ENCODE data around the gene FAM204A.

FAM204A gene

DNA sequence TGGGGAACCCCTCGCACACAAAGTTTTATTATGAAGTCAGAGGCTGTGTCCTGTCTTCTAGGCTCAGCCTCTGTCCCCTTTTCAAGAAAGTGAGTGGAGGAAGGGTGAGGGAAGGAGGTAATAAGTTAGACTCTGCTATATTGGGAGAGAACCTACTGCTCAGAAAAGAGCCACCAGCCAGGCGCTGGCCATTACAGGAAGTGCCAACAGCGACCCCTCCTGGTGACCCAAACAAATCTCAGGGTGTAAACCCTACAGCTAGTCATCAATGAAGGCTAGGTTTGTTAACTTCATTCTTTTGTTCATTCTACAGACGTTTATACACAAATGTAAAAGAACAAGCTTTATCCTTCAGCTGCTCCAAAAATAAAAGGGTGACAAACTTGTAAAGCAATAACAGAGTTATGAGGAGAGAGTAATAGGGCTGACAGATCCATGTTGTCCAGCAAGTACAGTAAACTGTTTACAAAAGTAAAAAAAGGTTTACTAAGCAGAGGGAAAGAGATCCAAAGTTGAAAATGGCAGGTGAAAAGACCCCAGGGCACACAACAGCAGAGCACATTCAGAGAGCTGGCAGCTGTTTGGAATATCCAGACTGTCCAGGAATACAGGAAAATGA is 82.7 kb downstream of the FAM204A start:
- peak; percentile 49 for DNase-seq

DNA sequence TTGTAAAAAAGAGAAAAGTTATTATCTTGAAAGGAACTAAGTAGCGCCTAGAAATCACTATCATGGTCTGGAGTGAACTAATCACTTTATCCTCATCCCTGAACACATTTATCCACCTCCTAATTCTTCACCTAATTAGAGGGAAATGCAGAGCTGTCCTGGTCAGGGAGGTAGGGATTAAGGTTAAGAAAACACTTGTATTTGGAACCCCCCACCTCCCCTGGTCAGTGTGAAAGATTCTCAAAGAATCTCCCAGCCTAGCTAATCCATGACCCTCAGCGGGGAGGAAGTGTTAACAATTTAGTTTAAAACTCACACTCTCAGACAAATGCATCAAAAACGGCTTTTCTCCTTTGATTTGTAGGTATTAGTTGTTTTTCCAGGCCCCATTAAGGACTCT is 83.8 kb downstream of the FAM204A start:
- no peak for DNase-seq
- in situ Hi-C loops (cut with HindIII; ENCODE audit: low pct_ligation_motif_present, low pct_unique_long_range_greater_than_20kb, low sequenced_read_pairs): no loop called here

More for the DNA sequence above, 82.7 kb downstream of the FAM204A start:
- in situ Hi-C loops (cut with HindIII; ENCODE audit: low pct_ligation_motif_present, low pct_unique_long_range_greater_than_20kb, low sequenced_read_pairs): no loop called here

DNA sequence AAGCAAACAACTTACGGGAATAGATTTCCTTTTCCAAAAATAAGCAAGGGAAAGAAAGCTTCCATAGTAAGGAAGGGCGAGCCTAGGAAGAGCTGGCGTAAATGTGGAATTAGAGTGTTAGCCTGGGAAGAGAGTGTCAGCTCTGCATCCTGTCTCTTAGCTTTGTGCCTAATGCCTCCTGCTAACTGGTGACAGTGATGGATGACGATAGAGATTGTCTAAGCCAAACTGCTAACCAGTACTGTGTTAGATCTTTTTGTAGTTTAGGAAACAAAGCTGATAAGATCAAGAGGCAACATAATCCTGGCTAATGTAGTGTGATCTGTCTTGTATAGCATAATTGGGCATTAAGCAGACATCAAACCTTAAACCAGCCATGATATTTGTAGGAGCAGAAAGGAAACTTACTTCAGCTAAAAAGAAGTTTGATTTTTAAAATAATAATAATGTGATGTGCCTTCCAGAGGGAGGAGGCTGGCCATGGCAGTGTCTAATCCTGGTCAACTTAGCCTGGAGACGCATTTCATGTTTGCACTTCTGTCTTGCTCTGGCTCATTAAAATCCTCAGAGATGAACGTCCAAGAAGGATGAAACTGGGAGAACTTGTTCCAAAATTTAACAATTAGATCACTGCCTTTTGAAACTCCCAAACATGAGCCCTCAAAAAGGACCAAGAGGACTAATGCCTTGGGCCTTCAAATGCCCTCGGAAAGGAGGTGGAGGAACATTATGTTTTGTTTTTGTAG is 85.1 kb downstream of the FAM204A start:
- in situ Hi-C loops (cut with HindIII; ENCODE audit: low pct_ligation_motif_present, low pct_unique_long_range_greater_than_20kb, low sequenced_read_pairs): no loop called here
- DNase-seq: no peak

DNA sequence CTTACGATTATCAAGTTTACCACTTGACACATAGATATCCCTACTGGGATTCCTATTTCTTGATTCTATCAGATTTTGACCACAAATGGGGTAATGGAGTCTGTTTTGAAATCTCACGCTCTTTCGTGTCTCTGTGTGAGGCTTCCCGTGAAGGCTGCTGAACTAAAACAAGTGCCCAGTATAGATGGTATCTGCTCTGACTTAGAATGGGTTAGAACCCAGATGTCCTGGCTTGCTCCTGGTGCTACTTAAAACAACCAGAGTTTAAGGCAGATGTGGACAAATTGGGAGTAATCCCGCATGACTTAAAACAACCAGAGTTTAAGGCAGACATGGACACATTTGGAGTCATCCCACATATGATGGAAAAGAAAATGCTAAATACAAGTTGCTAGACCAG is 85.9 kb downstream of the FAM204A start:
- in situ Hi-C loops (cut with HindIII; ENCODE audit: low pct_ligation_motif_present, low pct_unique_long_range_greater_than_20kb, low sequenced_read_pairs): no loop called here
- DNase-seq: no peak

DNA sequence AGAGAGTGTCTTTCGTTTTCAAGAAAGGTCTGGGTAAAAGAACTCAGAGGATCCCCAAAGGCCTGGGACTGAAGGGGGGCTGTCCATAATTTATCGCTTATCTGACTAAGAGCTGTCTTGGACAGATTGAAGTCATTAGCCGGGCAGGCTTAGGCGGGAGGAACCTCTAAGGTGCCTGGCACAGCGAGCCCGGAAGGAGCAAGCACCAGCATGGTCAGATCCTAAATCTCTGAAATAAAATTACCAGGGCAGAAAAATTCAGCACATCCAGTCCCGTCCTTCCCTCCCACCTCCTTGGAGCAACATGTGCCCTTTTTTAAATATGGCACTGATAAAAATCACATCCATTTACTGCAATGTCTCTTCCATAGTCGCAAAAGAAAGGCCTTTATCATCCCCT is 86.8 kb downstream of the FAM204A start:
- in situ Hi-C loops (cut with HindIII; ENCODE audit: low pct_ligation_motif_present, low pct_unique_long_range_greater_than_20kb, low sequenced_read_pairs): no loop called here
- no peak for DNase-seq

GRCh38 chr10:118254654-118255053 is 87.5 kb downstream of the FAM204A start:
- in situ Hi-C loops (cut with HindIII; ENCODE audit: low pct_ligation_motif_present, low pct_unique_long_range_greater_than_20kb, low sequenced_read_pairs): no loop called here
- DNase-seq: no peak

- in situ Hi-C loops (cut with HindIII; ENCODE audit: low pct_ligation_motif_present, low pct_unique_long_range_greater_than_20kb, low sequenced_read_pairs): no loop called here
- no peak for DNase-seq
Measured at GRCh38 chr10:118253397-118253796, 88.7 kb downstream of the FAM204A start.

DNA sequence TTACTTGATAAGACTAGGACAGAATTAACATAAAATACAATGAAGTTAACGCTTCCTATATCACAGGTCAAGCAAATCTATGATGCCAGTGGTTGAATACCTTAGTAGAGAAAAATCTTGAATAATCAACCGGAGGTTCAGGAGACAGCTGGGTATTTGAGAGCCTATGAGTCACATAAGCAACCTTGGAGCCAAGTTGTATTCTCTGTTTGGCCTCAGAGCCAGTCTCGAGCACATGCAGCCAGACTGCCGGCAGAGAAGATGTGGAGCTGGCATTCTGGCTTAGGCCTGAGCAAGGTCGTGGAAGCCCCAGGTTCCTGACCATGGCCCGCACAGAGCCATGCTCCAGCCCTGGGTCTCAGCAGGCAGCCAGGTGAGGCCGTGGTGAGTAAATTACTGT is 90.3 kb downstream of the FAM204A start:
- DNase-seq: no peak
- in situ Hi-C loops (cut with HindIII; ENCODE audit: low pct_ligation_motif_present, low pct_unique_long_range_greater_than_20kb, low sequenced_read_pairs): no loop called here

DNA sequence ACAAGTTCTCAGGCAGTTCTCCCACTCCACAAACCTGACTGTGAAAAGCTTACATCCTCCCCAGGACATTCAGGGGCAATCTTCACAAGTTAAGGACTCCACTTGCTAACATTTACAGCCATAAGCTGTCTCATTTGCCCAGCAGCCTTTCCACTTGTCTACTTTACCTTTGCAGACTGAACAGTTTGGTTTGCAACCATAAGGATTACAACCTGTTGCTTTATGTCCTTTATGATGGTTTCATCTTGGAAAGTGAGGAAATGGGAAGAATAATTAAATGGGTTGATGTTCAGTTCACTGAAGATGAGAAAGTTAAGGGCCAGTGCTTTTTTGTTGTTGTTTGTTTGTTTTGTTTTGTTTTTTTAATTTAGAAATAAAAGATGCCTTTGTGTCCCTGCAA is 92.4 kb downstream of the FAM204A start:
- no peak for DNase-seq
- in situ Hi-C loops (cut with HindIII; ENCODE audit: low pct_ligation_motif_present, low pct_unique_long_range_greater_than_20kb, low sequenced_read_pairs): no loop called here

All from ACHN (cell line).